Sciatic nerve (tissue), 2 donors: ENCODE data around the gene ABT1. TPM values are rescaled to one million over a fixed set of nuclear protein-coding genes. Genes with fewer than 3 reads are reported as not detected.

ENCODE experiments used
- ATAC-seq: fragments of 200-7000 bp; cut with Tn5 transposase; one replicate; pipeline ENCODE4 v1.9.1; 2020; ENCODE audit warnings: mild to moderate bottlenecking, moderate library complexity
- DNase-seq: peaks from one replicate; pipeline ENCODE4 v3.0.0-alpha.2; 2020; ENCODE audit warnings: low spot score
- intact Hi-C: fragments of 100-400 bp; cut with DNase I; formaldehyde crosslinking; loops from one replicate; pipeline ENCODE4 v1.14.2; 2022
- total RNA-seq: library from RNA; stranded (reverse); fragmentation: NEBNext Ultra II Directional; extraction: Animal tissue kit (Norgen Biotek cat#: 25700); gene quantifications from one replicate; pipeline ENCODE4 v1.2.1, GENCODE V29; 2021
- donor health status: DM: no; HTN: no; CAD: no.
- donor health status: DM: no; HTN: no; CAD: no.

ABT1 gene
- total RNA-seq, 1 donor from 2014 or later: 10.3 TPM

DNA sequence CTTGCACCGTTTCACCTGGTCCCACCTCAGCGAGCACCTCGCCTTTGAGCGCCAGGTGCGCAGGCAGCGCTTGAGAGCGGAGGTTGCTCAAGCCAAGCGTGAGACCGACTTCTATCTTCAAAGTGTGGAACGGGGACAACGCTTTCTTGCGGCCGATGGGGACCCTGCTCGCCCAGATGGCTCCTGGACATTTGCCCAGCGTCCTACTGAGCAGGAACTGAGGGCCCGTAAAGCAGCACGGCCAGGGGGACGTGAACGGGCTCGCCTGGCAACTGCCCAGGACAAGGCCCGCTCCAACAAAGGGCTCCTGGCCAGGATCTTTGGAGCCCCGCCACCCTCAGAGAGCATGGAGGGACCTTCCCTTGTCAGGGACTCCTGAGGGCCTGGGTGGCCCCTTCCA lies 1.5 kb downstream of the ABT1 start:
- DNase-seq (peak; percentile 74), ATAC-seq (no peak)
- intact Hi-C loops: no loop called here

DNA sequence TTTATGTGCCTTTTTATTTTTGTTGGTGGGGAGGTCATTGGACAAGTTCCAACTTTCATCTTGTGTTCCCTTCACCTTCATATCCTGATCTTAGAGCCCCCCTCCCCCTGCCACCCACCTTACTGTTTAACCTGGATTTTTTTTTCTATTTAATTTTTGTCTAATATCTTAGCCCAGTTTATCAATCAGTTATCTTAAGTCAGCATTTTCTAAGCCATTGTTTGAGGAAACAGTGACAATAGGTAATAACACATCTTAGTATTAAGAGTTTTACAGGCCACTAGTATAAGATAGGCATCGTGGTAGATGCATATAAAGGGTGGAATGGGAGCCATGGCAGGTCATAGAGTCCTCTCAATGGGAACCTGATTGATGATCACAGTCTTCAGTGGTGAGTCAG lies 2.4 kb downstream of the ABT1 start:
- intact Hi-C loops: no loop called here
- no peak for DNase-seq
- ATAC-seq: no peak

DNA sequence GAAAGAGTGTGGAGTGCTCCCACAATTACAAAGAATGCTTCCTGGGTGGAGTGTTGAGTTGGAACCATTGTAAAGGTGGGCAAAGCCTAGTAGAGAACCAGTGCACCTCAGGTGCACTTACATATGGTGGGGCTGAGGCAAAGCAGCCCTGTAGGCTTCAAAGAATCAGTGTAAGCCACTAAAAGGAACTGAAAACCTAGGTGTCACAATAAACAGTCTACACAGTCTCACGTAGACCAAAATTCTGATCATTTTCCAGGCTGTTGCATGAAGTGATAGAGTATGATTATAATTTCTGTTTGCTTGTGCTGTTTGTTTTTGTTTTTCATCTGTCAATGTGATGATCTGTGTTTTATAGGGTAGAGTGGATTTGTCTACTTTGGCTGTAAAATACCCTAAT lies 2.8 kb downstream of the ABT1 start:
- no peak for ATAC-seq
- no peak for DNase-seq
- intact Hi-C loops: no loop called here

DNA sequence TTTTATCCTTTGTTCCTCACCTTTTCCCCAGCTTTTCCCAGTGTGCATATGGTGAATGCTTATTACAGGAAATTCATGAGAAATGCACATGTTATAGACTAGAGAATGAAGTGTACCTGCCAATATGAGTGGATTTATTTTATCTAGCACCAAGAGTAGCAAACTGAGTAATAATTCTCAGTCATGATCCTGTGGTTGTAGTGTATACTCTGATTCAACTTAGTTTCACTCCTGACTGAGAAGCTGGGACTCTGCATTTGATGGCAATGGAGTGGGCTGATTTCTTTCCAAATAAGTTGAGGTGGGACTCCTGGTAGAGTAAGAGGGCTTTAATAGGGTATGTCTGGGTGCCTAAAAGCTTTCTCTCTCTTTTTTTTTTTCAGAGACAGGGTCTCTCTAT lies 4.0 kb downstream of the ABT1 start:
- intact Hi-C loops: no loop called here
- DNase-seq: no peak
- no peak for ATAC-seq

DNA sequence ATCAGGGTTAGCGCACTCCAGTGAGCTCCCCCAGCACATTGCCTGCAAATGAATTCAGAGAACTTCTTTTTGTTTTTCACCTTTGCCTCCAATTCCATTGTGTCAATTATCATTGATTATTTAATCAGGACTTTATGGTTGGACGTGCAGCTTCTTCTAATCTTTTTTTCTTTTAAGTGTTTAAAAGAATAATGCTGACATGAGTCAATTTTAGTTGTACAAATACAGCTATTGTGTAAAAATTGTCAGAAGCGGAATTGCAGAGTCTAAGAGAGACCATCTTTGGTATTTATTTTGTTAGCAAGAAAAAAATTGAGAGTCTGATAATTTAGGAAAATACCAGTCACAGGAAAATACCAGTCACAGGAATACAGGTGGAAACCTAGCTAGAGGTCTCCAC lies 5.5 kb downstream of the ABT1 start:
- intact Hi-C loops: no loop called here
- no peak for ATAC-seq
- no peak for DNase-seq

DNA sequence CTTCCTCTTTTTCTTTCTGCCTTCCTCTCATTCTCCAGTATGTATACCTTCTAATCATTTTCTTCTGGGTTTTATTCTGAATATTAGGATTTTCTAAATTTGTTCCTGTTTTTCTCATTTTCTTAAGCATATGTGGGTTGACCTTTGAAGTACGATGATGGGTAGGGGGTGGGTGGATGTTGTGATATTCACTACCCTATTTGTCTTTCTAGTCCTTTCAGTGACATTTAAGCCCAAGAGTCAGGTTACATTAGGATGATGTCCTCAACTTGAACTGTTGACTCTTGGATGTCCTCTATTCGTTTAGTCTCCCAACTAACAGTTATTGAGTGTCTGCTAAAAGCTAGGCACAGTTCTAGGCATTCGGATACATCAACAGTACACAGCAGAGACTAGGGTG lies 7.3 kb downstream of the ABT1 start:
- intact Hi-C loops: no loop called here
- DNase-seq (no peak), ATAC-seq (no peak)

DNA sequence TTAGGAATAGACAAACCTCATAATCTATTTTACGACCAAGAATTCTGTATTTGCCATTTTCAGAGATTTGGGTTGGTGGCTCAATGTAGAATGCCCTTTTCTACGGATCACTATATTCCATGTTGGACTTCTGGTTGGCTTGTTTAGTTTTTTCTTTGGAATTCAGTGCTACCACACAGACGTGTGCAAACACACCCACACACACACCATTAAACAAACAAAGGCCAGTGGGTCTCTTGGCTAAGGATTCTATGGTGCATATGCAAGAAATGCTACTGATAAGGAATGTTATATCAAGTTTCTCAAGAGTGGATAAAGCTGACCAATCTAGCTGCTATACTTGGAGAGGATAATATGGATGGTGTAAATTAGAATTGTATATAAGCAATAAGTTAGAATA lies 8.0 kb downstream of the ABT1 start:
- DNase-seq (no peak), ATAC-seq (no peak)
- intact Hi-C loops: no loop called here

DNA sequence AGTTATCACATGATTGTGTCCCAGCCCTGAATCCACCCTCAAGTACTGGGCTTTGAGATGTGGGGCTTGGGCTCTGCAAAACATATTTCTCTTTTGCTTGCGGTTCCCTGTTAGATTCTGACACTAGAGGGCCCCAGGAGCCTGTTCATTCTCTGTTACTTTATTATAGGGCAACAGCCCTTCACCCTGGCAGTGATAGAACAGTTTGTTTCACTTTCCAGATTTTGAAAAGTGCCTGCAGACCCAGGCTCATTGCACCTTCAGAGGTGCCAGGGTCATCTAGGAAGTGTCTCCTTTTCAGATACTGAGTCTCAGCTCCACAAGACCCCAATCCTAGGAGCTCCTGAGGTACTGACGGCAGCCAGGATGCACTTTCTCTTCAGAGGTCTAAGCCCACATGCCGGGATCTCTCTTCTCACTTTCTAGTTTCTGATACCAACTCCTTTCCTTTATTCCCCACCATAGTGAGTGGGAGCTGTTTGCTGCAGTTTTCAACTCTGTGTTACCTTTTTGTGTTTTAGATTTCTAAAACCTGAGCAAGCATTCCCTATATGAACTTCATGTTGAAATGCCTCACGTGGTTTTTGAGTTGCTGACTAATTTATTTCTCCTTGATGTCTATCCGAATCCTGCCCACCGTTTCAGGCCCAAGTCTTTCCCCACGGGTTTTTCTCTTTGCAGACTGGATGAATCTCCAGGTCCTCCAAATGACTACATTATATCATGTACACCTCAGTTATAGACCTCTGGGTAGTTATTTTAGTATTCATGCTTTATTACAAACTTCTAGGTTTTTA lies 10.9 kb downstream of the ABT1 start:
- DNase-seq (no peak), ATAC-seq (peak; percentile 68)
- intact Hi-C loops: no loop called here

DNA sequence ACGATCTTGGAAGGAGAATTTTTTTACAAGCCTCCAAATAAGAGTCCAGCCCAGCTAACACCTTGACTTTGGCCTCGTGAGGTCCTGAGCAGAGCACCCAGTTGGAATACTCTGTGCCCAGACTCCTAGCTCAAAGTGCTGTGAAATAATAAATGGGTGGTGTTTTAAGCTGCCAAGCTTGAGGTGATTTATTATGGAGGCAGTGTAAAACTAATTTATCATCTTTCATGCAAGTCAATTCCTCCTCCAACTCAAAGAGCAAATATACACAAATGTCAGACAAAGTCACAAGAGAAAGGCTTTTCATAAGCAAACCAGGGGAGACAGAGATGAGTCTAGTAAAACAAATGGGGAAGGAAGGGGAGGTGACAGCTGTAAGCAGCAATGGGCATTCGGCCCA lies 12.7 kb downstream of the ABT1 start:
- intact Hi-C loops: no loop called here
- DNase-seq (no peak), ATAC-seq (no peak)

DNA sequence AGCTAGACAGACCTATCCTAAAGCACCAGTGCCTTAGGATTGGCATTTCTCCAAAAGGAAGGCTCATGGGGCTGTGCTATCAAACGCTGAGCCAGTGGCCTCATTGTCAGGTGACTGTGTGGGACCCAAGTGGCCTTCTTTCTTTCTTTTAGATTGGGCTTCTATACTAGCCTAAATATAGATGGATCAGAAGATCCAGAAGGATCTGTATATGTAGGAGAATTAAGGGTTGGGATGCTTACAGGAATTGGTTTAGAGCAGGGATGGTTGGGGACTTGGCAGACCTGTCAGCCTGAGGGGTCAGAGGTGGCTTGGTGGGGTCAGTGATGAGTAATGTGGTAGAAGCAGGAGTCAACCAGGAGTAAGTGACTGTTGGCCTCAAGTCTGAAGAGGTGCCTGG lies 14.8 kb downstream of the ABT1 start:
- DNase-seq (no peak), ATAC-seq (no peak)
- intact Hi-C loops: no loop called here

DNA sequence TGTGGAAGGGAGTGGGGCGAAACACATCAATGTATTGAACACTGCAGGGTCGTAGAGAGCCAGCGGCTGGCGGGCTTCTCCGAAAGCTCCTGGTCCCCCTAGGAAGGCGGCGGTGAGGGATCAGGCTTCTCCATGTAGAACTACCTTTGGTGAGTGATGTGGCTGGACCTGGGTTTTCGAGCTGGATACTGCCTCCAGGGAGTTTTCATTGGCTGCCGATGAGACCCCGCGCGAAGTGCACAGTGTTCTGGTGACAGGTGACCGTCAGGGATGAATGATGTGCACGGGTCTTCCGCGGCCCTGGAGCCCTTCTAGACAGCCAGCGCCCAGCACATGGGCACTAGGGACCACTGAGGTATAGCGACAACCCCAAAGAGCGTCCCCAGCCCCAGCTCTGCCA lies 16.4 kb downstream of the ABT1 start:
- no peak for DNase-seq
- ATAC-seq: no peak
- intact Hi-C loops: no loop called here

DNA sequence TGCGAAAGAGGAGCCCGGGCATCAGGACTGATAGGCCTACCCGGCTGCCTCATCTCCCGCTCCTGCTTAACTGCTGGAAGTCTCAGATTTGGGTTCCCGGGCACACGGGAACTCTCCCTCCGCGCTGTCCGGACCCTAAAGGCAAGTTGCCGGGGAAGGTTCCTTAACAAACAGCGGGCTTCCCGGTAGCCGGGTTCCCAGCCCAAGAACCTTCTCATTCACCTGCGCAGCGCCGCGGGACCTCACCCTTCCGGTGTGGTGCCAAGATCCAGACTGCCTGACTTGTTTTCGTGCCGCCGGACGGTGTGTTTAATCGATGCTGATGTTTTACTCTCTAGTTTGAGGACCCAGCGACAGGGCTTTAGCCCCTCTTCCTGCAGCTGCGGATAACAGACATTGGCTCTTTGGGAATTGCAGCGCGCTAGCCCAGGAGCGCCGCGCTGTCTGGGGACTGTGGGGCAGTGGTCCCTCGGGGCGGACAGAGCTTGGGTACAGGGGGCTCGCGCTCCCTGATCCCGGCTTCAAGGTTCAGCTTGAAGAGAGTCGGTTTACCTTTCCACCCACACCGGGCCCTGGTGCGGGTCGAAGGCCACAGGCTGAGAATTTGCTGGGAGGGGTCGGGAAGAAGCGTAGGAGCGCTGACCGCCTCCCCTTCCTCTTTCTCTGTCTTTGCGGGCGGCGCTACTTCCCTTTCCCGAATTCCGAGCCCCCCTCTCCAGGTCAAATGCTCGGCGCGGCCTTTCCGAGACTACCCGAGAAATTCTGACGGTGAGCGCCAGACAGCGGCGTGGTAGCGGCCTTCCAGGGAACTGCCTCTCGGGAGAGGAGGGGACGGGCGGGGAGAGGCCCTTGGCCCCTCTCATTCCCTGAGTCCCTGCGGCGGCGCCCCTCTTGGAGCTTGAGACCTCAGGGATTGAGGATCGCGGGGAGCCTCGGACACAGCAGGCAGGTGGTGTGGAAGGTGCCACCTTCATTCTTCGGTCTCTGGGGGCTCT lies 17.2 kb downstream of the ABT1 start:
- DNase-seq: no peak
- intact Hi-C loops: no loop called here
- ATAC-seq: no peak

DNA sequence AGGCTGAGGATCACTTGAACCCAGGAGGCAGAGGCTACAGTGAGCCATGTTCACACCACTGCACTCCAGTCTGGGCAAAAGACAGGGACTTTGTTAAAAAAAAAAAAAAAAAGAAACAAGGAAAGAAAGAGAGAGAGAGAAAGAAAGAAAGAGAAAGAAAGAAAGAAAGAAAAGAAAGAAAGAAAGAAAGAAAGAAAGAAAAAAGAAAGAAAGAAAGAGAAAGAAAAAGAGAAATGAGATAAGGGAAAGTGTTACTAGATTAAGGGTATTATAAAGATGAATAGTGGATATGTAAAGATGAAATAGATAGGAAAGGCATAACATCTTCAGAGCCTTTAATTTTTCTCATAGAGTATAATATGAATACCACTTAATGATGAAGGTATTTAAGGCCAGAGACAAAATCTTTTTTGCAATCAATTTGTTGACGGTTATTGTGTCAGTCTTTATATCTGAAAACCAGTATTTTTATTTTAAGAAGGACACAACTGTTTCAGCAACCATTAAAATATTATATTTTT lies 26.6 kb downstream of the ABT1 start:
- ATAC-seq (no peak), DNase-seq (no peak)
- intact Hi-C loops: no loop called here

DNA sequence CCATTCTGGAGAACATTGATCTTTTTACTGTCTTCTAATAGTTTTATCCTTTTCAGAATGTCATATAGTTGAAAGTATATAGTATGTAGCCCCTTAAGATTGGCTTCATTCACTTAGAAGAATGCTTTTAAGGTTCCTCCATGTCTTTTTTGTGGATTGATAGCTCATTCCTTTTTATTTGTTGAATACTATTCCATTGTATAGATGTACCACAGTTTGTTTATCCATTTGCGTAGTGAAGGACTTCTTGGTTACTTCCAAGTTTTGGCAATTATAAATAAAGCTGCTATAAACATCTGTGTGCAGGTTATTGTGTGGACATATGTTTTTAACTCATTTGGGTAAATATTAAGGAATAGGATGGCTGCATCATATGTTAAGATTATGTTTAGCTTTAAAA lies 27.8 kb downstream of the ABT1 start:
- intact Hi-C loops: no loop called here
- no peak for DNase-seq
- no peak for ATAC-seq

DNA sequence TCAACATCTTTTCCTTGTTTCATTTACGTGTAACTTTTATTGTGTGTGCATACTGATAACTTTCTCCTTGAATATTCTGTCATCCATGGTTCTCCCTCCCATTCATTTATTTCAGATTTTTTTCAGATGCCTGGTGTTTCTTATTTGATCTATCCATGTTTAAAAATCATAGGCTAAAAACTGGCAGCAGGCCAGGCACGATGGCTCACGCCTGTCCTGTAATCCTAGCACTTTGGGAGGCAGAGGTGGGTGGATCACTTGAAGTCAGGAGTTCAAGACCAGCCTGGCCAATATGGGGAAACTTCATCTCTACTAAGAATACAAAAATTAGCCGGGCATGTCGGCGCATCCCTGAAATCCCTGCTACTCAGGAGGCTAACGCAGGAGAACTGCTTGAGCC lies 31.1 kb downstream of the ABT1 start:
- intact Hi-C loops: no loop called here
- DNase-seq: no peak
- no peak for ATAC-seq

DNA sequence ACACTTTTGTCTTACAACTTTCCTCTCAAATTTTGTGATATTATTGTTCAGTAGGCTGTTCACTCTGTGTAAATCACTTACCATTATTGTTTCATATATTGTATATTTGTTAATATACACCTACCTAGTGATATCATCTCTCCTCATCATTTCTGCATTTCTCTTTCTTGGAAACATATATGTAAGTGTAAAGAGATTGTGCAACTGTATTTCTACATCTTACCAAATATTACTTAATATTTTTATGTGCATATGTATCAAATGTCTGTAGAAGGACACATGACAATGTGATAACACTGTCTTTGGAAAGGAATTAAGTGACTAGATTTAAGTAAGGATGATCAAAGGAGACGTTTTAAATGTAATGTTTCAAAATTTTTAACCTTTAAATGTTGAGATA lies 32.6 kb downstream of the ABT1 start:
- no peak for ATAC-seq
- no peak for DNase-seq
- intact Hi-C loops: no loop called here

DNA sequence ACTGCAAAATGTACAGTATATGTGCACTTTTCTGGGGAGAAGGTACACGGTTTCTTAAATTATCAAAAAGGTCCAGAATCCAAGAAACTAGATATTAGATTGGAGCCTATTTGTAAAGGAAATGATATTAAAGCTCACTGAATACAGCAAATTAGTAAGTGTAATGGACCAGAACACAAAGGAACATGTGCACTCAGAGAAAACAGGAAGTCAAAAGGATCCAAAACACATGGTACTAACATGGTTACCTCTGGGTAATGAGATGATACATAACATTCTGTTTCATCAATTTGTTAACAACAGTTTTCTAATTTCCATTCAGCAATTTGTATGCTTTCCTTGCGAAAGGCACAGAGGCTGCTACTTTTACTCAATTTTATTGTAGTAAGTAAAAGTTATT lies 44.1 kb downstream of the ABT1 start:
- intact Hi-C loops: no loop called here
- DNase-seq (no peak), ATAC-seq (no peak)

DNA sequence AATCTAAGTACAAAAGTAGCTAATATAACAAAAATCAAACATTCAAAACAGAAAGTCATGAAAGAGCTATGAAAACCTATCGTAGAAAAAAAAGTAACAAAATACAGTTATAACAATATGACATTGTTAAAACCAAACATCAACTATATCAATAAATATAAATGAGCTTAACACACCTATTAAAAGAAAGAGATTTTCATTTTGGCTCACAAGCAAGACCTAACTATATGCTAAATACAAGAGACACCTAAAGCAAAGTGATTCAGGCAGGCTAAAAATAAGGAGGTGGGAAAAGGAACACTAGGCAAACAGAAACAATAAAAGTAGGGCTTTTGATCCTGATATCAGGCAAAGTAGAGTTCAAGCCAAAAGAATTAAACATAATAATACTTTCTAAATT lies 49.3 kb downstream of the ABT1 start:
- DNase-seq (no peak), ATAC-seq (no peak)
- intact Hi-C loops: no loop called here
